Effector CD8-positive, alpha-beta T cell (primary cell): ENCODE data around the gene ZNF467.

Experiments used
- DNase-seq: peaks from one replicate; lab custom pipeline; 2025; lab: John Stamatoyannopoulos, UW

The ZNF467 gene

DNA sequence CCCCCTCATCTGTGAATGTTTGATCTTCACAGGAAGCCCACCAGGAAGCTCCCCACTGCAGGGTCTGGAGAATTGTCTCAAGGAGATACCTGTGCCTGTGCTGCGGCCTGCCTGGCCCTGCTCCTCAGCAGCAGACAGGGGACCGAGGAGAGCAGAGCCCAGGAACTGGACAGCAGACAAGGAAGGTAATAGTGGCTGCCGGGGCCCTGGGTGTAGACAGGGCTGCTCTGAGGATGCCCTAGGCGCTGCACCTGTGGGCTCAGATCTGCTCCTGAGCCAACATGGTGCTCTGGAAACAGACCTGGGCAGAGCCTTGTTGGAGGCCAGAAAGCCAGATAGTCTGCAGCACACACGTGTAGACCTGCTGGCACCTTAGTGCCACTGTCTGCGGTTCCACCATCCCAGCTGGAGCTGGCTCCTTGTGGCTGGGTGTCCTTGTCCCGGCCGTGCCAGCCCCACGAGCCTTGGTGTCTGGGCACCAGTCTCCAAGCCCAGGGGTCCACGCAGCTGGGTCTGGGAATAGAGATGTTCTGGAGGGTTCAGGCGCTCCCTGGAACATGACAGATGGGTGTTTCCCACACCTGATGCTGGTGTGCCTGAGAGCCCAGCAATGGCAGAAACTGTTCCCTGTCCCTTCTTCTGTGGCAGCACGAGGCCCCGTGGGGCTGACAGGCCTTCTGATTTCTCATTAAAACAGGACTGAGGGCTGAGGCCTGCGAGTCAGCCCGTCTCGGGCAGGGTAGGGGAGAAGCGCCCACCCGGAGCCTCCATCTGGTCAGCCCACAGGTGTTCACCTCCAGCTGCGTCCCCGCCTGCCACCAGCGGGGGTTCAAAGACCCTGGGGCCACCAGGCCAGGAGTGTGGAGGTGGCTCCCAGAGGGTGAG lies 44.7 kb downstream of the ZNF467 start:
- no peak for DNase-seq

GRCh38 chr7:149727899-149728476 lies 45.4 kb downstream of the ZNF467 start:
- no peak for DNase-seq

- no peak for DNase-seq
These were observed 46.1 kb downstream of the ZNF467 start for GRCh38 chr7:149727053-149727898.

DNA sequence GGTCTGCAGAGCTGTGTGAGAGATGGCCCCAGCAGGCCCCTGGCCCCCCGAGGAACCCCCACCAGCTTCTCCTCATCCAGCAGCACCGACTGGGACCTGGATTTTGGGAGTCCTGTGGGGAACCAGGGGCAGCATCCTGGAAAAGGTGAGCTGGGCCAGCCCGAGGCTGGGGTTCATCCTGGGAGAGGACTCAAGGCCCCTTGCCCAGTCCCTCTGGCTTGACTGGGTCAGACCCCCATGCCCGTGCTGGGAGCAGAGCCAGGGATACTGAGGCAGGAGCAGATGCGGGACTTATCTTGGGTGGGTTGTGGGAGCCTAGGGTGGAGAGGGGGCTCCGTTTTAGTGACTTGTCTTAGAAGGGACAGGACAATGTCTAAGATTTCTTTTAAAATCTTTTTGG lies 47.5 kb downstream of the ZNF467 start:
- no peak for DNase-seq

DNA sequence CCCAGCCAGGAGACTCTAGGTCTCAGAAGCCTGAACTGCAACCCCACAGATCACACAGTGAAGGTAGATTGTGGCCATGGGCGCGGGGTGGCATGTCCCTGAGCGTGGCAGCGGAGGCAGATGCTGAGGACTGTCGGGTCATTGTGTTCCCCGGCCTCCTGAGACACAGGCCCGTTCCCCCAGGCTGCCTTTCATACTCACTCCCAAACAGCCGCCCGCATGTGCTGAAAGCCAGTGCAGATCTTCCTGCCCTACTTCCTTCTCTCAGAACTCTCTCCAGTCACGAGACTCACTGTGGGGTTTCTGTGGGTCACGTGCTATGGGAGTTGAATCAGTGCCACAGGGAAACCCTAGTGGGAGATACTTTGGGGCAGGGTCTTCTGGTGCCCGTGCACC lies 48.0 kb downstream of the ZNF467 start:
- no peak for DNase-seq

GRCh38 chr7:149724661-149725425 lies 48.5 kb downstream of the ZNF467 start:
- DNase-seq: no peak

DNA sequence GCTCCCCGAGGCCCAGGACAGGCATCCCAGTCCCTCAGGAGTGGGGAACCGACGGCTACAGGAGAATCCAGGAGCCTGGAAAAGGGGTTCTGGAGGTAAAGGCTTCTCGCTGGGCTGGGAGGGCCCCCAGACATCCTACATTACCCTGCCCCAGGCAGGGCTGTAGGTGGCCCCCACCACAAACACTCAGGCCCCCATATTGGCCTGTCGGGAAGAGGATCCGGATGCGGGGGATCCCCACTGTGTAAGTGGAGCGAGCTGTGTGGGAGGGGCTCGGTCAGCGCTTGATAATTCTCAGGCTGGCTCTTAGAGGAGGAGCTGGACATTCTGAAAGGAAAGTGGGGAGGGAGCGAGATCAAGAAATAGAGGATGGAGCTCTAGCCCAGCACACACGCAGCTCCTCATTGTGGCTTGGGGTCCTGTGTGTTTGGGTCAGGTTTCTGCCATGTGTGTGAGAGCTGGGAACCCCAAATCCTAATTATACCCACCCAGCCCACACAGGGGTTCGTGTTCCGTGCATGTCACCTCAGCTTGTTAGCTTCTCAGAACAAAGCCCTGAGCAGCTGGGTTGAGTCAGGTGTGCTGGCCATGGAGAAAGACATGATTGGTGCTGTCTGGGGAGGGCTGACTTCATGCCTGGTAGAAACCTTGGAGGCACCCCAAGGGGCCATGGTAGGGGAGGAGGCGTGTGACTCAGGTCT lies 49.4 kb downstream of the ZNF467 start:
- no peak for DNase-seq

- DNase-seq: no peak
These were observed 50.2 kb downstream of the ZNF467 start for GRCh38 chr7:149723082-149723767.

DNA sequence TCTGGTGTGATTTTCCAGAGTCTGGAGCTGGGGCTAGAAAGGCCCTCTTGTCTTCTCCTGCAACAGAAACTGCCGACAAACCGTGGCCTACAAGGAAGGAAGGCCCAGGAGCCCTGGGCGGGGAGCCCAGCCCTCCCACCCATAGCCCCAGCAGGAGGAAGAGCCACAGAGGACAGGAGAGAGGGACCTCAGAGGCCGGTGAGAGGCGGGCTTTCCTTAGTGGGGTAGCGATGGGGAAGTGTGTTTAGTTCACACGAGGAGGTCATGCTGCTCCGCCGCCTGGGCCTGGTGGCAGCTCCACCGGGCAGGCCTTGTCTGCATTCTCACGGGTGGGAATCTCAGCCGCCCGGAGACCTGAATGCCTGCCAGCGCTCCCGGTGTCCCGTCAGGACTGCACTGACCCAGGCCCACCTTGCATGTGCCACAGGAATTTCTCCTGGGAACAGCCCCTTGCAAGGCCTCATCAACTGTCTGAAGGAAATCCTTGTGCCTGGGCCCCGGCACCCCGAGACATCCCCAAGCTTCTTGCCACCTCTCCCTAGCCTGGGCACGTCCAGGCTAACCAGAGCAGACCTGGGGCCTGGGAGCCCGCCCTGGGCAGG lies 50.9 kb downstream of the ZNF467 start:
- DNase-seq: no peak

DNA sequence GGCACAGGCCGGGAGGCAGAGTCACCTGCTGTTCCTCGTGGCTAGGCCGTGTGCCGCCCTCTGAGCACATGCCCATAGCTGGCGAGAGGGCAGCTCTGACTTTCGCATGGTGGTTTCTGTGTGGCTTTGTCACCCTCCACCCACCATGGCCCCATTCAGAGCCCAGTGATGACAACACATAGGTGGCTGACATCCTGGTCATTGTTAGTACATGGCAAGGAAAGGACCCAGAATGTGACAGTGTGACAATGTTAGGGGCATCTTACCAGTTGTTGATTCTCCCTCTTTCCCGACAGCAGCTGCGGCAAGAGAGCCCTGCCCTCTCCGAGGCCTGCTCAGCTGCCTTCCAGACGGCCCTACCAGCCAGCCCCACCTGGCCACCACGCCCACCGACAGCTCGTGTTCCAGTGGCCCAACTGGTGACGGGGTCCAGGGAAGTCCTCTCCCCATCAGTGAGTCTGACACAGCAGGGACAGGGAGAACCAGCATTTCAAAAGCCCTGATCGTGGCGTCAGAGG lies 52.2 kb downstream of the ZNF467 start:
- no peak for DNase-seq

DNA sequence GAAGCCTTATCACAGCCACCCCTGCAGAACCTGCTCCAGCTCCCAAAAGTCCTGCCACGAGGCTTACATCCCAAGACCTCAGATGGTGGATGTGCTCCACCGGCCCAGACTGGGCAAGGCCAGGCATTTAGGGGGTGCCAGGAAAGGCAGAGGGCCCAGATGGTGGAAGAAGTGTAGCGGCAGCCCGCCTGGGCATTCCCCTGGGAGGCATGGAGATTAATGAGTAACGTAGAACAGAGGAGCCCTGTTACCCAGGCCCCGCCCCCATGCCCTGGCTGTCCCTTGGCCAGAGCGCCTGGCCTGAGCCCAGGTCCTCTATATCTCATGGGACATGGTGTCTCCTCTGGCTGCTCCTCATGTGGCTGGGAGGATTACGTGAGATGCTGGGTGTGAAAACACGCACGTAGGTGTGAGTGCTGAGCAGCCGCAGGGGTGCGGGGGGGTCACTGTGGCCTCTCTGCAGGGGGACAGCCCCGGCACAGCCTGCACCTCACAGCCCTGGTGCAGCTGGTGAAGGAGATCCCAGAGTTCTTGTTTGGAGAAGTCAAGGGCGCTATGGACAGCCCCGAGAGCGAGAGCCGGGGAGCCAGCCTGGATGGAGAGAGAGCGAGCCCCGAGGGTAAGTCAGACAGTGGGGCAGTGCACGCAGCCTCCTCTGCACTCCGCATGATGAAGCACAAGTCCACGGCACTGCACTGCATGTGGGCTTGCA lies 52.9 kb downstream of the ZNF467 start:
- no peak for DNase-seq

- no peak for DNase-seq
These were observed 53.5 kb downstream of the ZNF467 start for GRCh38 chr7:149719912-149720335.

- no peak for DNase-seq
These were observed 54.1 kb downstream of the ZNF467 start for GRCh38 chr7:149719050-149719899.

DNA sequence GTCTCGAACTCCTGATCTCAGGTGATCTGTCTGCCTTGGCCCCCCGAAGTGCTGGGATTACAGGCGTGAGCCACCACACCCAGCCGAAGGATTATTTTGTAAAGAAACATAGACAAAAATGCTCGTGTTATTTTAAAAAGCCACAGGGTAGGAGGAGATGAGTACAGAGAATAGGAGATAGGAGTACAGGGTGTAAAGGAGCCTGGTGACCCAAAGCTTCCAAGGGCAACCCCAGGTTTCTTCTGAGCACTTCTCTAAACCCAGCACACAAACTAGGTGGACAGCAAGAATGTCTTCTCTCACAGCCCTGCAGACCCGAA lies 54.7 kb downstream of the ZNF467 start:
- no peak for DNase-seq

- no peak for DNase-seq
These were observed 55.9 kb downstream of the ZNF467 start for GRCh38 chr7:149717481-149717880.

- DNase-seq: no peak
These were observed 56.5 kb downstream of the ZNF467 start for GRCh38 chr7:149716932-149717307.

GRCh38 chr7:149716007-149716931 lies 57.1 kb downstream of the ZNF467 start:
- DNase-seq: no peak
